GM19099 (cell line): ENCODE results near the gene ETNK2.

ENCODE experiments used
- POLR2A ChIP-seq: IDR thresholded peaks from 3 replicates; pipeline ENCODE4 v1.6.1; 2011; ENCODE audit warnings: low read depth; ENCODE audit not compliant: insufficient read length; ENCODE audit errors: extremely low read depth

ETNK2 gene

GRCh38 chr1:204151552-204152309, at the start of gene ETNK2:
TSS of gene ETNK2 (minus strand) at chr1:204152044. CDS start at chr1:204151852, 192 bp downstream.
- TF ChIP-seq POLR2A, result no peak

- TF ChIP-seq POLR2A, result no peak
Observed at GRCh38 chr1:204201348-204202040, 49.6 kb upstream of the ETNK2 start.

GRCh38 chr1:204199579-204199978, 47.7 kb upstream of the ETNK2 start:
- no peak for TF ChIP-seq POLR2A

- TF ChIP-seq POLR2A, result no peak
Observed at GRCh38 chr1:204198348-204199340, 46.8 kb upstream of the ETNK2 start.

- TF ChIP-seq POLR2A, result no peak
Observed at GRCh38 chr1:204197068-204197467, 45.2 kb upstream of the ETNK2 start.

GRCh38 chr1:204196068-204196795, 44.4 kb upstream of the ETNK2 start, which contains the start of gene KISS1:
TSS of gene KISS1 (minus strand) at chr1:204196491. CDS start at chr1:204192876, 3,615 bp downstream.
- TF ChIP-seq POLR2A, result no peak

- TF ChIP-seq POLR2A, result no peak
Observed at GRCh38 chr1:204194771-204195170, 42.9 kb upstream of the ETNK2 start.

- TF ChIP-seq POLR2A, result no peak
Observed at GRCh38 chr1:204194080-204194479, 42.2 kb upstream of the ETNK2 start.

GRCh38 chr1:204192589-204193352, 40.9 kb upstream of the ETNK2 start:
- TF ChIP-seq POLR2A, result no peak

GRCh38 chr1:204192046-204192445, 40.2 kb upstream of the ETNK2 start:
- no peak for TF ChIP-seq POLR2A

- TF ChIP-seq POLR2A, result no peak
Observed at GRCh38 chr1:204191456-204191855, 39.6 kb upstream of the ETNK2 start.

GRCh38 chr1:204190212-204191211, 38.7 kb upstream of the ETNK2 start:
- no peak for TF ChIP-seq POLR2A
